H1 (cell line): ENCODE results near the gene MAN2A1. TPM values are rescaled to one million over a fixed set of nuclear protein-coding genes. Genes with fewer than 3 reads are reported as not detected.

ENCODE experiments used
- CTCF ChIA-PET: fragments of 300-600 bp; sonication (Branson Sonifier 250); formaldehyde crosslinking; loops from one replicate; lab custom pipeline; 2021; ENCODE audit not compliant: partially characterized antibody; lab: Charles Lee
- POLR2A ChIA-PET: fragments of 300-600 bp; sonication (Branson Sonifier 250); formaldehyde crosslinking; loops from one replicate; lab custom pipeline; 2021; ENCODE audit warnings: inconsistent platforms; ENCODE audit not compliant: partially characterized antibody; lab: Charles Lee
- DNase-seq, 2 experiments: peaks; one replicate each; pipeline versions ENCODE4 v3.0.0 to v3.0.0-alpha.2; 2010 to 2022; ENCODE audit warnings: low spot score in 2 of 2, low read depth in 1 of 2, mixed read lengths in 1 of 2
- FAIRE-seq: peaks from 2 replicates; lab custom pipeline; 2011; peaks lifted over from hg19 to GRCh38; lab: Jason Lieb, UNC
- H2AFZ ChIP-seq: 2 replicates; pipeline ENCODE4 v1.8.1; 2012; ENCODE audit warnings: low read length, inconsistent platforms
- H2AK5ac ChIP-seq: 2 replicates; pipeline ENCODE4 v1.6.1; 2013; ENCODE audit warnings: low read depth, low read length
- H2BK120ac ChIP-seq: replicated peaks from 2 replicates; pipeline ENCODE3; 2013; ENCODE audit warnings: low read depth, low read length, inconsistent platforms
- H2BK12ac ChIP-seq: 2 replicates; pipeline ENCODE4 v1.6.1; 2013; ENCODE audit warnings: low read depth, low read length
- H2BK15ac ChIP-seq: 2 replicates; pipeline ENCODE4 v1.6.1; 2013; ENCODE audit warnings: low read length
- H2BK20ac ChIP-seq: 2 replicates; pipeline ENCODE4 v1.6.1; 2013; ENCODE audit warnings: low read length
- H2BK5ac ChIP-seq: 2 replicates; pipeline ENCODE4 v1.6.1; 2013; ENCODE audit warnings: low read depth, low read length
- H3K14ac ChIP-seq: 2 replicates; pipeline ENCODE4 v1.6.1; 2013; ENCODE audit warnings: inconsistent platforms; ENCODE audit not compliant: insufficient read length
- H3K18ac ChIP-seq: 2 replicates; pipeline ENCODE4 v1.6.1; 2013; ENCODE audit warnings: low read length; ENCODE audit errors: extremely low read depth
- H3K23ac ChIP-seq: 2 replicates; pipeline ENCODE4 v1.6.1; 2013; ENCODE audit warnings: inconsistent platforms; ENCODE audit not compliant: insufficient read length
- H3K23me2 ChIP-seq: 2 replicates; pipeline ENCODE4 v1.6.1; 2013; ENCODE audit warnings: low read depth, low read length
- H3K27ac ChIP-seq: 2 replicates; pipeline ENCODE4 v1.6.1; 2011; ENCODE audit warnings: low read depth, low read length, inconsistent platforms
- H3K27me3 ChIP-seq, 4 experiments: replicated peaks in 1 of 4; 1 replicate in 1 of 4; 2 replicates in 3 of 4; pipeline versions ENCODE4 v1.6.1 to v1.8.1; 2011 to 2013; ENCODE audit warnings: low read length in 3 of 4, mild to moderate bottlenecking in 3 of 4, inconsistent platforms in 2 of 4, mixed read lengths in 2 of 4, moderate library complexity in 1 of 4; ENCODE audit not compliant: control insufficient read depth in 3 of 4, insufficient read depth in 3 of 4; ENCODE audit errors: extremely low read depth in 1 of 4
- H3K36me3 ChIP-seq, 4 experiments: 2 replicates each; pipeline versions ENCODE4 v1.6.1 to v1.8.1; 2011 to 2013; ENCODE audit warnings: mild to moderate bottlenecking in 4 of 4, low read length in 3 of 4, moderate library complexity in 2 of 4, control low read depth in 1 of 4, inconsistent platforms in 1 of 4; ENCODE audit not compliant: insufficient read depth in 4 of 4, control insufficient read depth in 2 of 4
- H3K4ac ChIP-seq: replicated peaks from 2 replicates; pipeline ENCODE3; 2013; ENCODE audit warnings: low read length, low read depth, mixed read lengths, inconsistent platforms; ENCODE audit not compliant: insufficient read length
- H3K4me1 ChIP-seq, 4 experiments: replicated peaks in 1 of 4; 1 replicate in 1 of 4; 2 replicates in 3 of 4; pipeline versions ENCODE4 v1.6.1 to v1.8.1; 2011 to 2013; ENCODE audit warnings: low read length in 3 of 4, inconsistent platforms in 2 of 4, mixed read lengths in 1 of 4; ENCODE audit not compliant: insufficient read depth in 4 of 4, control insufficient read depth in 3 of 4
- H3K4me2 ChIP-seq, 2 experiments: 2 replicates each; pipeline versions ENCODE4 v1.6.1 to v1.8.1; 2011 to 2013; ENCODE audit warnings: low read depth in 2 of 2, low read length in 2 of 2, control low read depth in 1 of 2, inconsistent platforms in 1 of 2, mild to moderate bottlenecking in 1 of 2; ENCODE audit not compliant: insufficient read depth in 1 of 2
- H3K4me3 ChIP-seq, 4 experiments: fragments of 200-600, 300-600 bp in 1 of 4; sonication (generic), shearing (Covaris generic), sonication (Bioruptor Twin) in 1 of 4; 2 replicates each; pipeline versions ENCODE4 v1.5.1 to v1.8.1; 2011 to 2016; ENCODE audit warnings: low read length in 4 of 4, low read depth in 3 of 4, control low read depth in 2 of 4, inconsistent platforms in 2 of 4, mild to moderate bottlenecking in 2 of 4, mixed read lengths in 1 of 4, moderate library complexity in 1 of 4; ENCODE audit not compliant: insufficient read depth in 2 of 4; ENCODE audit errors: extremely low read depth in 1 of 4
- H3K56ac ChIP-seq: replicated peaks from 2 replicates; pipeline ENCODE3; 2013; ENCODE audit warnings: low read depth, mild to moderate bottlenecking, mixed read lengths, low read length, inconsistent platforms; ENCODE audit not compliant: insufficient read length
- H3K79me1 ChIP-seq: 2 replicates; pipeline ENCODE4 v1.6.1; 2013; ENCODE audit warnings: low read depth, low read length, control low read depth
- H3K79me2 ChIP-seq, 2 experiments: 2 replicates each; pipeline versions ENCODE4 v1.6.1 to v1.8.1; 2012 to 2013; ENCODE audit warnings: low read length in 2 of 2, mild to moderate bottlenecking in 2 of 2, inconsistent platforms in 1 of 2; ENCODE audit not compliant: insufficient read depth in 2 of 2, control insufficient read depth in 1 of 2
- H3K9ac ChIP-seq, 4 experiments: replicated peaks in 1 of 4; 1 replicate in 1 of 4; 2 replicates in 3 of 4; pipeline versions ENCODE4 v1.6.1 to v1.8.1; 2011 to 2013; ENCODE audit warnings: low read depth in 3 of 4, low read length in 3 of 4, control low read depth in 2 of 4, mild to moderate bottlenecking in 2 of 4, moderate library complexity in 2 of 4, inconsistent platforms in 1 of 4; ENCODE audit errors: extremely low read depth in 1 of 4
- H3K9me3 ChIP-seq, 2 experiments: 2 replicates each; pipeline versions ENCODE4 v1.6.1 to v1.8.1; 2012 to 2013; ENCODE audit warnings: mild to moderate bottlenecking in 2 of 2, moderate library complexity in 2 of 2, control low read depth in 1 of 2, inconsistent platforms in 1 of 2, low read depth in 1 of 2, low read length in 1 of 2, mixed read lengths in 1 of 2; ENCODE audit not compliant: insufficient read depth in 2 of 2
- H4K20me1 ChIP-seq, 2 experiments: replicated peaks in 1 of 2; 2 replicates each; pipeline versions ENCODE3 to v1.8.1; 2011 to 2013; ENCODE audit warnings: inconsistent platforms in 2 of 2, low read length in 2 of 2, mild to moderate bottlenecking in 1 of 2; ENCODE audit not compliant: insufficient read depth in 2 of 2, control insufficient read depth in 1 of 2
- H4K5ac ChIP-seq: 2 replicates; pipeline ENCODE4 v1.6.1; 2013; ENCODE audit warnings: low read length, low read depth, mixed read lengths, inconsistent platforms; ENCODE audit not compliant: insufficient read length
- H4K8ac ChIP-seq: 2 replicates; pipeline ENCODE4 v1.8.0; 2013; ENCODE audit warnings: mild to moderate bottlenecking, moderate library complexity, low read length, inconsistent platforms; ENCODE audit not compliant: insufficient read depth; ENCODE audit errors: extremely low read depth
- H4K91ac ChIP-seq: replicated peaks from 2 replicates; pipeline ENCODE3; 2013; ENCODE audit warnings: low read length, mixed read lengths, inconsistent platforms; ENCODE audit not compliant: insufficient read length
- BACH1 ChIP-seq: IDR thresholded peaks from 2 replicates; pipeline ENCODE4 v1.6.1; 2012; ENCODE audit warnings: low read length, improper control_type of control experiment
- CHD2 ChIP-seq: IDR thresholded peaks from 2 replicates; pipeline ENCODE4 v1.6.1; 2012; ENCODE audit warnings: low read length, improper control_type of control experiment
- GTF2F1 ChIP-seq: IDR thresholded peaks from 2 replicates; pipeline ENCODE4 v1.6.1; 2012; ENCODE audit warnings: low read depth, low read length, improper control_type of control experiment, borderline replicate concordance
- NANOG ChIP-seq: IDR thresholded peaks from 2 replicates; pipeline ENCODE4 v1.6.1; 2011; ENCODE audit warnings: low read length, low read depth, mild to moderate bottlenecking, inconsistent platforms; ENCODE audit not compliant: insufficient read depth, poor library complexity, severe bottlenecking
- NRF1 ChIP-seq: IDR thresholded peaks from 2 replicates; pipeline ENCODE4 v1.6.1; 2011; ENCODE audit warnings: mild to moderate bottlenecking, low read depth, low read length, improper control_type of control experiment
- RXRA ChIP-seq: IDR thresholded peaks from 2 replicates; pipeline ENCODE4 v1.6.1; 2011; ENCODE audit warnings: low read depth, mild to moderate bottlenecking, low read length, moderate library complexity; ENCODE audit not compliant: insufficient read depth
- SIX5 ChIP-seq: IDR thresholded peaks from 2 replicates; pipeline ENCODE4 v1.6.1; 2011; ENCODE audit warnings: mild to moderate bottlenecking, low read depth, low read length
- SP4 ChIP-seq: IDR thresholded peaks from 2 replicates; pipeline ENCODE4 v1.6.1; 2012; ENCODE audit warnings: low read length, inconsistent platforms
- TAF1 ChIP-seq: IDR thresholded peaks from 2 replicates; pipeline ENCODE4 v1.6.1; 2011; ENCODE audit warnings: mild to moderate bottlenecking, low read depth, low read length
- WGBS, 2 experiments: shearing (Covaris generic) in 1 of 2; methylation state at CpG; one replicate each; pipeline versions ENCODE4 v1.1.6 to v1.1.7; 2013 to 2015; ENCODE audit warnings: low lambda C conversion rate in 2 of 2, mixed read lengths in 2 of 2, inconsistent platforms in 1 of 2, low coverage in 1 of 2, missing lambda C conversion rate in 1 of 2; ENCODE audit not compliant: insufficient replicate concordance in 2 of 2, insufficient coverage in 1 of 2, insufficient read length in 1 of 2; ENCODE audit errors: extremely low coverage in 1 of 2, missing lambda C conversion rate in 1 of 2; 5-methylcytosine and 5-hydroxymethylcytosine counted together
- polyA plus RNA-seq, 7 experiments: library from polyadenylated mRNA; depleted of rRNA in 3 of 7; stranded (reverse) in 5 of 7; unstranded in 2 of 7; fragments of >200 nt in 5 of 7; fragments of 200-250 nt in 2 of 7; gene quantifications; 1 replicate in 5 of 7; 2 replicates in 1 of 7; 4 replicates in 1 of 7; pipeline versions ENCODE4 v1.2.1 to v1.2.3, GENCODE V29; 2011 to 2013; ENCODE audit warnings: missing spikeins in 2 of 7, mixed read lengths in 2 of 7
- total RNA-seq: library from RNA; stranded (reverse); fragmentation: NEBNext Ultra II Directional; extraction: Animal tissue kit (Norgen Biotek cat#: 25700); gene quantifications from 2 replicates; pipeline ENCODE4 v1.2.1, GENCODE V29; 2021

The MAN2A1 gene
- total and polyA plus RNA-seq, 2 of the 8 experiments (the other 6 are each of a cell fraction or from before 2014, with no cell fraction given), result 29.1 to 102 TPM

DNA sequence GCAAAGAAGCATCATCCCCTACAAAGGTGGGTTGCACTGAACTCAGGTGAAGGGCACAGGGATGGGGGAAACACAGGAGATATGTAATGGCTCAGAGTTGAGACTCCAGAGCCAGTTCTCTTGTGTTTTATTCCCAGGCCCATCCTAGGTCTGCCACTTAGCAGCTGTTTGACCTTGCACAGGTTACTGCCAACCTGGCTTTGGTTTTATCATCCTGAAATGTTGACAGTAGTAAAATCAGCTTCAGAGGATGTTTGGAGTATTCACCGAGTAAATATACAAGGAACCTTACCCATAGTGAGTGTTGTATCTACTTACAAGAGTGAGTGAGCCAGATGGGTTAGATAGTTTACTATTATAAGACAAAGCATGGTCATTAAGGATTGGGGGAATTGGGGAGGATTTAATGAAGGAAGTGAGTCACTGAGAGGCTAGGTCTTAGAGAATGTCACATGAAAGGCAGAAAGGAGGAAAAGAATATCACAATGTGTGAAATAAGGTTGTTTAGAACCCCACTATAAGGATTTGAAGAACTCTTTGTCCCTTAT, 141.3 kb downstream of the MAN2A1 start:
- H3K27me3 ChIP-seq, result no peaks in the 10 kb centered on the region
- no peak overlapping the region for H3K23ac ChIP-seq
- 96% methylated on average over 1 of the region's 1 CpG; no CpG with 5 or more reads in 1 of the 2 experiments for WGBS, 2 experiments
- no peaks in the 10 kb centered on the region for H3K79me1 ChIP-seq
- no peak overlapping the region for H3K14ac ChIP-seq
- POLR2A ChIA-PET, result no interaction called here
- no peak overlapping the region for H4K5ac ChIP-seq
- FAIRE-seq (no peak), DNase-seq (no peak)
- no peak overlapping the region for H2AFZ ChIP-seq
- H3K36me3 ChIP-seq, result peaks cover 2 to 34% (median 21%) of the 10 kb centered on the region in 4 experiments; a peak in 6 of 8 replicates
- H4K91ac ChIP-seq, result no peak overlapping the region
- H2BK20ac ChIP-seq, result no peak overlapping the region
- H3K4ac ChIP-seq, result no peak overlapping the region
- no peak overlapping the region for H2BK5ac ChIP-seq
- no peak overlapping the region for H2BK15ac ChIP-seq
- no peak overlapping the region for H2AK5ac ChIP-seq
- no peaks in the 10 kb centered on the region for H3K79me2 ChIP-seq
- H3K56ac ChIP-seq, result no peak overlapping the region
- H3K4me3 ChIP-seq, result no peak overlapping the region
- H3K23me2 ChIP-seq, result no peaks in the 10 kb centered on the region
- no peak overlapping the region for H3K27ac ChIP-seq
- no peaks in the 10 kb centered on the region; a peak in 1 of 7 replicates for H3K4me1 ChIP-seq
- CTCF ChIA-PET, result interaction anchor here (0.7 to 2.4 kb wide), 3 partner anchors 10 to 13 kb away, joined by 3 to 6 read pairs (median 3); no protein-coding TSS in a partner anchor
- no peak overlapping the region for H3K18ac ChIP-seq
- H2BK120ac ChIP-seq, result no peak overlapping the region
- no peak overlapping the region for H4K8ac ChIP-seq
- no peak overlapping the region for H3K9ac ChIP-seq
- H4K20me1 ChIP-seq, result no peaks in the 10 kb centered on the region
- H3K4me2 ChIP-seq, result no peak overlapping the region
- peaks cover 0 to 13% of the 10 kb centered on the region in 2 experiments; a peak in 2 of 4 replicates for H3K9me3 ChIP-seq
- H2BK12ac ChIP-seq, result no peak overlapping the region
- no peak for TF ChIP-seq NANOG
- TF ChIP-seq TAF1, result no peak
- TF ChIP-seq CHD2, result no peak
- TF ChIP-seq SP4, result no peak
- no peak for TF ChIP-seq RXRA
- TF ChIP-seq NRF1, result no peak
- TF ChIP-seq GTF2F1, result no peak
- TF ChIP-seq SIX5, result no peak
- TF ChIP-seq BACH1, result no peak
